PC-3 (cell line): ENCODE measurements around the gene HAND2. TPM values are rescaled to one million over a fixed set of nuclear protein-coding genes. Genes with fewer than 3 reads are reported as not detected.
A peak's percentile ranks its signal among the peaks of the same experiment; 100 is the strongest.

Experiments used
- ATAC-seq: fragments of 200-7000 bp; cut with Tn5 transposase; 2 replicates; pipeline ENCODE4 v1.9.1; 2020; ENCODE audit warnings: mild to moderate bottlenecking, moderate library complexity
- BruUV-seq: library from RNA; stranded (reverse); fragments of 400-500 nt; replicated peaks from 2 replicates; lab custom pipeline; 2021; lab: Mats Ljungman, UMichigan
- CTCF ChIA-PET: fragments of 300-600 bp; sonication (Branson Sonifier 250); formaldehyde crosslinking; loops from one replicate; lab custom pipeline; 2022; ENCODE audit warnings: antibody characterized with exemption; lab: Charles Lee
- POLR2A ChIA-PET: fragments of 300-600 bp; sonication (Branson Sonifier 250); formaldehyde crosslinking; loops from one replicate; lab custom pipeline; 2022; ENCODE audit warnings: antibody characterized with exemption; ENCODE audit not compliant: unreplicated experiment; lab: Charles Lee
- DNase-seq: peaks from one replicate; pipeline ENCODE4 v3.0.0-alpha.2; 2015
- H2AFZ ChIP-seq: fragments of 300-600 bp; sonication (generic); 2 replicates; pipeline ENCODE4 v1.6.0; 2016; ENCODE audit warnings: antibody characterized with exemption, low read length
- H3F3A ChIP-seq: fragments of 300-600 bp; sonication (generic); one replicate; pipeline ENCODE4 v1.6.0; 2017; ENCODE audit warnings: antibody characterized with exemption, low read length, control low read depth, mild to moderate bottlenecking; ENCODE audit not compliant: unreplicated experiment
- H3K27ac ChIP-seq: fragments of 300-600 bp; sonication (generic); 2 replicates; pipeline ENCODE4 v1.5.1; 2016; ENCODE audit warnings: mild to moderate bottlenecking, low read length
- H3K27me3 ChIP-seq: fragments of 300-600 bp; sonication (generic); 2 replicates; pipeline ENCODE4 v1.6.1; 2016; ENCODE audit warnings: low read length, mixed read lengths
- H3K36me3 ChIP-seq: fragments of 300-600 bp; sonication (generic); 2 replicates; pipeline ENCODE4 v1.6.1; 2016; ENCODE audit warnings: low read depth, mixed run types, low read length, mixed read lengths
- H3K4me1 ChIP-seq: fragments of 300-600 bp; sonication (generic); 2 replicates; pipeline ENCODE4 v1.5.1; 2016; ENCODE audit warnings: low read length; ENCODE audit not compliant: insufficient read depth
- H3K4me2 ChIP-seq: fragments of 300-600 bp; sonication (generic); 2 replicates; pipeline ENCODE4 v1.6.0; 2016; ENCODE audit warnings: low read length
- H3K4me3 ChIP-seq: fragments of 300-600 bp; sonication (generic); 2 replicates; pipeline ENCODE4 v1.5.1; 2016; ENCODE audit warnings: mild to moderate bottlenecking, low read length, mixed read lengths
- H3K79me2 ChIP-seq: fragments of 300-600 bp; sonication (generic); 2 replicates; pipeline ENCODE4 v1.6.1; 2017; ENCODE audit warnings: low read length, mixed read lengths
- H3K9ac ChIP-seq: fragments of 300-600 bp; sonication (generic); 2 replicates; pipeline ENCODE4 v1.6.0; 2016; ENCODE audit warnings: mild to moderate bottlenecking, low read length
- H3K9me2 ChIP-seq: fragments of 300-600 bp; sonication (generic); replicated peaks from 2 replicates; pipeline ENCODE4 v1.6.1; 2016; ENCODE audit warnings: mixed run types, low read length, mixed read lengths
- H3K9me3 ChIP-seq: fragments of 300-600 bp; sonication (generic); 2 replicates; pipeline ENCODE4 v1.6.1; 2016; ENCODE audit warnings: low read length, mixed read lengths
- H4K20me1 ChIP-seq: fragments of 300-600 bp; sonication (generic); 2 replicates; pipeline ENCODE4 v1.6.1; 2016; ENCODE audit warnings: low read length, mixed read lengths
- CTCF ChIP-seq: fragments of 300-600 bp; sonication (generic); conservative IDR thresholded peaks from 2 replicates; pipeline ENCODE4 v1.5.1; 2017; ENCODE audit warnings: antibody characterized with exemption, low read depth, mild to moderate bottlenecking, low read length
- EZH2 ChIP-seq: fragments of 300-600 bp; sonication (generic); IDR thresholded peaks from one replicate; pipeline ENCODE4 v1.6.1; 2017; ENCODE audit warnings: antibody characterized with exemption, mild to moderate bottlenecking, low read length; ENCODE audit not compliant: unreplicated experiment
- EZH2phosphoT487 ChIP-seq: fragments of 300-600 bp; sonication (generic); IDR thresholded peaks from 2 replicates; pipeline ENCODE4 v1.6.1; 2018; ENCODE audit warnings: mild to moderate bottlenecking, antibody characterized with exemption, low read length, borderline replicate concordance
- intact Hi-C: fragments of 100-400 bp; cut with micrococcal nuclease; formaldehyde crosslinking; loops from 2 replicates; pipeline ENCODE4 v1.9.0; 2023
- total RNA-seq: library from RNA; depleted of rRNA; stranded (reverse); fragments of >200 nt; gene quantifications from 2 replicates; pipeline ENCODE4 v1.2.3, GENCODE V29; 2014

HAND2 gene
- total RNA-seq, 1 experiment from 2014 or later, result not detected

GRCh38 chr4:173494013-173494970, 35.7 kb downstream of the HAND2 start:
- CTCF ChIA-PET, result interaction anchor here (0.6 to 1.0 kb wide), 4 partner anchors 74 to 496 kb away, joined by 3 to 11 read pairs (median 4); no protein-coding TSS in a partner anchor
- Histone ChIP-seq H3K27ac (no peak overlapping the region), H3K4me2 (peak overlapping the region; percentile 80)

GRCh38 chr4:173493041-173493440, 37.0 kb downstream of the HAND2 start:
- Histone ChIP-seq H3K4me1 (peaks cover 14% of the 10 kb centered on the region), H3F3A (no peaks in the 10 kb centered on the region), H3K9ac (no peak overlapping the region), H3K4me2 (no peak overlapping the region), H3K36me3 (no peaks in the 10 kb centered on the region), H3K9me3 (no peaks in the 10 kb centered on the region), H3K27ac (no peak overlapping the region), H4K20me1 (no peaks in the 10 kb centered on the region), H2AFZ (no peak overlapping the region), H3K27me3 (peaks cover 14% of the 10 kb centered on the region), H3K9me2 (no peaks in the 10 kb centered on the region), H3K79me2 (no peaks in the 10 kb centered on the region), H3K4me3 (no peak overlapping the region)
- POLR2A ChIA-PET, result no interaction called here
- CTCF ChIA-PET, result no interaction called here
- BruUV-seq, result no TSS peak
- intact Hi-C loops, result no loop called here
- no peak for DNase-seq
- TF ChIP-seq CTCF (no peak), EZH2phosphoT487 (no peak), EZH2 (no peak)
- no peak for ATAC-seq

More at GRCh38 chr4:173494013-173494970, 35.7 kb downstream of the HAND2 start:
- no peaks in the 10 kb centered on the region for H3K9me3 ChIP-seq
- DNase-seq, result peak; percentile 74
- H4K20me1 ChIP-seq, result no peaks in the 10 kb centered on the region
- H3K4me1 ChIP-seq, result peaks cover 14% of the 10 kb centered on the region
- peak overlapping the region; percentile 67 for H3K4me3 ChIP-seq
- H3K9me2 ChIP-seq, result no peaks in the 10 kb centered on the region
- peak overlapping the region; percentile 88 for H2AFZ ChIP-seq
- no peak overlapping the region for H3K9ac ChIP-seq
- BruUV-seq, result no TSS peak
- intact Hi-C loops, result loop anchor here (1.0 kb wide), 2 partner anchors 74 to 176 kb away; no protein-coding TSS in a partner anchor
- peaks cover 14% of the 10 kb centered on the region for H3K27me3 ChIP-seq
- POLR2A ChIA-PET, result no interaction called here
- no peaks in the 10 kb centered on the region for H3K36me3 ChIP-seq
- no peak for TF ChIP-seq EZH2phosphoT487
- TF ChIP-seq EZH2, result no peak
- TF ChIP-seq CTCF, result peak; percentile 82
- no peaks in the 10 kb centered on the region for H3K79me2 ChIP-seq
- no peaks in the 10 kb centered on the region for H3F3A ChIP-seq
- ATAC-seq, result peak; percentile 93
